Epithelial cell of alveolus of lung (primary cell): ENCODE results near the gene MUC5AC. TPM values are rescaled to one million over a fixed set of nuclear protein-coding genes. Genes with fewer than 3 reads are reported as not detected.

ENCODE experiments used
- total RNA-seq: library from RNA; depleted of rRNA; stranded (reverse); fragments of >200 nt; gene quantifications from 2 replicates; pipeline ENCODE4 v1.2.1, GENCODE V29; 2015

MUC5AC gene, protein sequence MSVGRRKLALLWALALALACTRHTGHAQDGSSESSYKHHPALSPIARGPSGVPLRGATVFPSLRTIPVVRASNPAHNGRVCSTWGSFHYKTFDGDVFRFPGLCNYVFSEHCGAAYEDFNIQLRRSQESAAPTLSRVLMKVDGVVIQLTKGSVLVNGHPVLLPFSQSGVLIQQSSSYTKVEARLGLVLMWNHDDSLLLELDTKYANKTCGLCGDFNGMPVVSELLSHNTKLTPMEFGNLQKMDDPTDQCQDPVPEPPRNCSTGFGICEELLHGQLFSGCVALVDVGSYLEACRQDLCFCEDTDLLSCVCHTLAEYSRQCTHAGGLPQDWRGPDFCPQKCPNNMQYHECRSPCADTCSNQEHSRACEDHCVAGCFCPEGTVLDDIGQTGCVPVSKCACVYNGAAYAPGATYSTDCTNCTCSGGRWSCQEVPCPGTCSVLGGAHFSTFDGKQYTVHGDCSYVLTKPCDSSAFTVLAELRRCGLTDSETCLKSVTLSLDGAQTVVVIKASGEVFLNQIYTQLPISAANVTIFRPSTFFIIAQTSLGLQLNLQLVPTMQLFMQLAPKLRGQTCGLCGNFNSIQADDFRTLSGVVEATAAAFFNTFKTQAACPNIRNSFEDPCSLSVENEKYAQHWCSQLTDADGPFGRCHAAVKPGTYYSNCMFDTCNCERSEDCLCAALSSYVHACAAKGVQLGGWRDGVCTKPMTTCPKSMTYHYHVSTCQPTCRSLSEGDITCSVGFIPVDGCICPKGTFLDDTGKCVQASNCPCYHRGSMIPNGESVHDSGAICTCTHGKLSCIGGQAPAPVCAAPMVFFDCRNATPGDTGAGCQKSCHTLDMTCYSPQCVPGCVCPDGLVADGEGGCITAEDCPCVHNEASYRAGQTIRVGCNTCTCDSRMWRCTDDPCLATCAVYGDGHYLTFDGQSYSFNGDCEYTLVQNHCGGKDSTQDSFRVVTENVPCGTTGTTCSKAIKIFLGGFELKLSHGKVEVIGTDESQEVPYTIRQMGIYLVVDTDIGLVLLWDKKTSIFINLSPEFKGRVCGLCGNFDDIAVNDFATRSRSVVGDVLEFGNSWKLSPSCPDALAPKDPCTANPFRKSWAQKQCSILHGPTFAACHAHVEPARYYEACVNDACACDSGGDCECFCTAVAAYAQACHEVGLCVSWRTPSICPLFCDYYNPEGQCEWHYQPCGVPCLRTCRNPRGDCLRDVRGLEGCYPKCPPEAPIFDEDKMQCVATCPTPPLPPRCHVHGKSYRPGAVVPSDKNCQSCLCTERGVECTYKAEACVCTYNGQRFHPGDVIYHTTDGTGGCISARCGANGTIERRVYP (N-terminal part only)
- total RNA-seq: not detected in 2 replicates

DNA sequence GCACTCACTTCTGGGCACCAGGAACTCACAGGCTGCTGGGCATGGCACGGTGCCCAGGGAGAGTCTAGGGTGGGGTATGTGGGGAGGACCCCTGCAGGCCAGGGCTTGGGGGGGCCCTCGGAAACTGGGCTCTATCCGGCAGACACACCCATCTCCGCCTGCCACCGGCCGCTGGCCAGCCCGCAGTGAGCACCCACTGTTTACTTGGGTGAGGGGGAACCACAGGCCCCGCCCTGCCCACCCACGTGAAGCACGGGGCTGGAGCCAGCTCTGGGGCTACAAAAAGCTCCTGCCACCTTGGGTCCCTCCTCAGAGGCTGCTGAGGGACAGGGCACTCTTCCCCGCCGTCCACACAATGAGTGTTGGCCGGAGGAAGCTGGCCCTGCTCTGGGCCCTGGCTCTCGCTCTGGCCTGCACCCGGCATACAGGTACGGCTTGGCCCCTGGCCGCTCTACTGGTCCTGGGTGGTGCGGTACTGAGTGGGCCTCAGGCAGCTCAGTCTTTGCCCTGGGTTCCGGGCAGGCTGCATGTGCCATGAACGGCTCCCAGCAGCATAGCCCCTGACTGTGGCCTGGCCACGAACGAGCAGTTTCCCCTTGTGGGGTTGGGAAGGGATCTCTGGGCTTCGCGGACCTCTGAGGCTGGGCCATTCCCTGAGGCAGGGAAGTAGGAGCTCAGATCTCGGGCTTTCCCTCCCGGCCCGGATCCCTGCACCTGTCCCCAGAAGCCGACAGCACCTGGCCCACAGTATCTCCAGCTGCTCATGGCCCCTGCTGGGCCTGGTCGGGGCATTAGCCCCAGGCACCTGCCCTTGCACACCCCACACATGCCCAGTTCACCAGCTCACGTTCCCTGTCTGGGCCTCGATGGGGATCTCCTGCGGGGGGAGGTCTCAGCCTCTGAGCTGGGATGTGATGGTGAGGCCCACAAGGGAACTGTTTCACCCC, at the start of gene MUC5AC:
Gene MUC5AC (plus strand): TSS at position 309 of the 947 bp plus-strand sequence. CDS start 47 bp downstream, at position 356.

GRCh38 chr11:1222491-1223345, 65.0 kb downstream of the MUC5AC start, which contains the start of gene MUC5B:
Gene MUC5B, plus strand, starts transcription at chr11:1223066. Its CDS starts 58 bp downstream, at chr11:1223124.

Other genes starting within 250 kb of the MUC5AC start
- 131 and 209 TPM in 2 replicates for gene CHID1, start 247.1 kb upstream of the MUC5AC start, total RNA-seq
- gene AP2A2, start 232.1 kb upstream of the MUC5AC start, total RNA-seq: 40.6 and 42.7 TPM in 2 replicates
- not detected in 2 replicates for gene MUC6, start 121.2 kb upstream of the MUC5AC start, total RNA-seq
- not detected in 2 replicates for gene MUC2, start 83.1 kb upstream of the MUC5AC start, total RNA-seq
- gene MUC5B, start 65.1 kb downstream of the MUC5AC start, total RNA-seq: not detected in 2 replicates
- 24.3 and 30.6 TPM in 2 replicates for gene TOLLIP, start 151.7 kb downstream of the MUC5AC start, total RNA-seq
- gene BRSK2, start 232.0 kb downstream of the MUC5AC start, total RNA-seq: 3.0 TPM in 1 of 2 replicates, not detected in the other